Stimulated activated naive CD8-positive, alpha-beta T cell treated with anti-CD3 and anti-CD28 coated beads, Interleukin-15, Interleukin-2, amounts not matched to agents 100 ng/mL and 50 ng/mL, for 24 hours (primary cell): ENCODE measurements around the gene EIF2B5.

Experiments
- H3K27ac Mint-ChIP-seq: one replicate; pipeline ENCODE4 v1.8.0; 2021; ENCODE audit warnings: mild to moderate bottlenecking, mixed read lengths
- H3K27me3 Mint-ChIP-seq: one replicate; pipeline ENCODE4 v1.8.0; 2021; ENCODE audit warnings: mixed read lengths
- H3K36me3 Mint-ChIP-seq: one replicate; pipeline ENCODE4 v1.8.0; 2021; ENCODE audit warnings: low read depth, mixed read lengths
- H3K4me1 Mint-ChIP-seq: one replicate; pipeline ENCODE4 v1.8.0; 2021; ENCODE audit warnings: low read depth, mixed read lengths
- H3K4me3 Mint-ChIP-seq: one replicate; pipeline ENCODE4 v1.8.0; 2021; ENCODE audit warnings: mild to moderate bottlenecking, mixed read lengths
- H3K9me3 Mint-ChIP-seq: one replicate; pipeline ENCODE4 v1.8.0; 2021; ENCODE audit warnings: mixed read lengths

Gene EIF2B5

GRCh38 chr3:184189421-184189820, 54.3 kb downstream of the EIF2B5 start:
- Mint-ChIP-seq H3K9me3 (no peaks in the 10 kb centered on the region), H3K27ac (no peak overlapping the region), H3K27me3 (no peaks in the 10 kb centered on the region), H3K4me1 (peaks cover 36% of the 10 kb centered on the region), H3K4me3 (no peak overlapping the region), H3K36me3 (peaks cover 61% of the 10 kb centered on the region)

GRCh38 chr3:184192889-184193288, 57.7 kb downstream of the EIF2B5 start:
- Mint-ChIP-seq H3K27me3 (no peaks in the 10 kb centered on the region), H3K4me3 (no peak overlapping the region), H3K27ac (no peak overlapping the region), H3K4me1 (peaks cover 10% of the 10 kb centered on the region), H3K9me3 (no peaks in the 10 kb centered on the region), H3K36me3 (peaks cover 50% of the 10 kb centered on the region)

GRCh38 chr3:184193991-184194539, 58.9 kb downstream of the EIF2B5 start:
- Mint-ChIP-seq H3K4me1 (no peaks in the 10 kb centered on the region), H3K4me3 (no peak overlapping the region), H3K27me3 (no peaks in the 10 kb centered on the region), H3K27ac (no peak overlapping the region), H3K9me3 (no peaks in the 10 kb centered on the region), H3K36me3 (peaks cover 39% of the 10 kb centered on the region)
